Adipocyte (in vitro differentiated cells): Measurements from ENCODE around the gene POLE4.

Experiments used
- DNase-seq: peaks from one replicate; pipeline ENCODE4 v3.0.0-alpha.2; 2015; ENCODE audit warnings: low read depth
- H3K27me3 ChIP-seq: replicated peaks from 2 replicates; pipeline ENCODE4 v1.7.0; 2013; ENCODE audit warnings: mild to moderate bottlenecking, low read length, moderate library complexity; ENCODE audit not compliant: control insufficient read depth, insufficient read depth
- H3K36me3 ChIP-seq: 2 replicates; pipeline ENCODE4 v1.7.0; 2013; ENCODE audit warnings: low read length, mild to moderate bottlenecking, moderate library complexity; ENCODE audit not compliant: control insufficient read depth, insufficient read depth, severe bottlenecking
- H3K4me1 ChIP-seq: 2 replicates; pipeline ENCODE4 v1.7.0; 2013; ENCODE audit warnings: mild to moderate bottlenecking, low read length, moderate library complexity; ENCODE audit not compliant: control insufficient read depth, insufficient read depth
- H3K4me3 ChIP-seq: 2 replicates; pipeline ENCODE4 v1.7.0; 2013; ENCODE audit warnings: mild to moderate bottlenecking, low read length, moderate library complexity
- H3K9ac ChIP-seq: 2 replicates; pipeline ENCODE4 v1.7.0; 2013; ENCODE audit warnings: mild to moderate bottlenecking, low read length, moderate library complexity
- H3K9me3 ChIP-seq: 2 replicates; pipeline ENCODE4 v1.7.0; 2013; ENCODE audit warnings: mild to moderate bottlenecking, low read length, moderate library complexity; ENCODE audit not compliant: control insufficient read depth

The POLE4 gene

DNA sequence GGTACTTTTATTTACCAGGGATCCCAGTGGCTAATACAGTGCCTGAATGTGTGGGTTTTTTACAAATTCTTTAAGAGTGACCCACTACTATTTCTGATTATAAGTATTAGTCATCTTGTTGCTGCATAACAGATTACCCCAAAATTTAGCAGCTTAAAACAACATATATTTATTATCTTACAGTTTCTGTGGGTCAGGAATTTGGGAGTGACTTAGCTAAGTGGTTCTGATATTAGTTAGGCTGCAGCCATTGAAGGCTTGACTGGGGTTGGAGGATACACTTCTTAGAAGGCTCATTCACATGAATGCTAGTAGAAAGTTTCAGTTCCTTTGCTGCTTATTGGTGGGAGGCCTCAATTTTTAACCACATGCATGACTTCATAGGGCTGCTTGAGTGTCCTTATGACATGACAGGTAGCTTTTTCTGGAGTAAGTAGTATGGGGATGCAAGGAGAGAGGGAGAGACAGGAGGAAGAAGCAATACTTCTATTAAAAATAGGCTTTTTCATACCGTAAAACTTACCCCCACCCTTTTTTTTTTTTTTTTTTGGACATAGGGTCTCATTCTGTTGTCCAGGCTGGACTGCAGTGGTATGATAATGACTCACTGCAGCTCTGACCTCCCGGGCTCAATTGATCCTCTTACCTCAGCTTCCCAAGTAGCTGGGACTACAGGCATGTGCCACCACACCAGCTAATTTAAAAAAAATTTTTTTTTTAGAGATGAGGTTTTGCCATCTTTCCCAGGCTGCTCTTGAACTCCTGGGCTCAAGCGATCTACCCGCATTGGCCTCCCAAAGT, 13.3 kb upstream of the POLE4 start:
- Histone ChIP-seq H3K4me3 (no peak overlapping the region), H3K27me3 (no peaks in the 10 kb centered on the region), H3K9me3 (no peaks in the 10 kb centered on the region), H3K36me3 (no peaks in the 10 kb centered on the region), H3K9ac (no peak overlapping the region), H3K4me1 (peaks cover 3% of the 10 kb centered on the region)
- no peak for DNase-seq

DNA sequence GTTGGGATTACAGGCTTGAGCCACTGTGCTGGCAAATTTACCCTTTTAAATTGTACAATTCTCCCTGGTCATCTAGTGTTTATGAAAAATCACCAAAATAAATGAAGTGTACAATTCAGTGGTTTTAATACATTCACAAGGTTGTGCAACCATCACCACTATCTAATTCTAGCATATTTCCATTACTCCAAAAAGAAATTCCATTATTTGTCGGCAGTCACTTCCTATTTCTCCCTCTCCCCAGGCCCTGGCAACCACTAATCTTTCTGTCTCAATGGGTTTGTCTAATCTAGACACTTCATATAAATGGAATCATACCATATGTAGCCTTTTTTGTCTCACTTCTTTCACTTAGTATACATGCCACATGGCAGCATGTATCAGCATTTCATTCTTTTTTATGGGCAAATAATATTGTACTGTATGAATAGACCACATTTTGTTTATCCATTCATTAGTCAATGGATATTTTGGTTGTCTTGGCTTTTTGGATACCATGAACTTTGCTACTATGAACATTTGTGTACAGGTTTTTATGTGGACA, 12.6 kb upstream of the POLE4 start:
- Histone ChIP-seq H3K4me1 (peaks cover 3% of the 10 kb centered on the region), H3K9ac (no peak overlapping the region), H3K4me3 (no peak overlapping the region), H3K9me3 (peaks cover 4% of the 10 kb centered on the region), H3K36me3 (no peaks in the 10 kb centered on the region), H3K27me3 (no peaks in the 10 kb centered on the region)
- no peak for DNase-seq

DNA sequence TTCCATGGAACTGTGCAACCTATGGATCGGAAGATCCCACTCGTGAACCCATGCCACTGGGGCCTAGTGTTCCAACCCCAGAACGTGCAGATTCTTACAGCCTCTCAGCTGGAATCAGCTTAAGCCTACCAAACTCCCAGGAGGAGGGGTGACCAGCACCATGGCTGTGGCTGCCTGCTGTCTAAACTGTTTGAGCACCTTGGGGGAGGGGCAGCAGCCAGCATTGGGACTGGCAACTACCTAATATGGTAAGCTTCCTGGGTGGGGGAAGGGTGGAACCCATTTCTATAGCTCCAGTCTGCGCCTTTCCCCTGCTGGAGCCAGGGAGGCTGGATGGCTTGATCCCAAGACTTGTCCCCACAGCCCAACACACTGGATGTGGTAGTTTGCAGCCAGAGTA, 10.7 kb upstream of the POLE4 start:
- DNase-seq = no peak
- peaks cover 15% of the 10 kb centered on the region for H3K9me3 ChIP-seq
- H3K27me3 ChIP-seq = no peaks in the 10 kb centered on the region
- no peak overlapping the region for H3K9ac ChIP-seq
- peaks cover 3% of the 10 kb centered on the region for H3K4me1 ChIP-seq
- H3K36me3 ChIP-seq = no peaks in the 10 kb centered on the region
- no peak overlapping the region for H3K4me3 ChIP-seq

DNA sequence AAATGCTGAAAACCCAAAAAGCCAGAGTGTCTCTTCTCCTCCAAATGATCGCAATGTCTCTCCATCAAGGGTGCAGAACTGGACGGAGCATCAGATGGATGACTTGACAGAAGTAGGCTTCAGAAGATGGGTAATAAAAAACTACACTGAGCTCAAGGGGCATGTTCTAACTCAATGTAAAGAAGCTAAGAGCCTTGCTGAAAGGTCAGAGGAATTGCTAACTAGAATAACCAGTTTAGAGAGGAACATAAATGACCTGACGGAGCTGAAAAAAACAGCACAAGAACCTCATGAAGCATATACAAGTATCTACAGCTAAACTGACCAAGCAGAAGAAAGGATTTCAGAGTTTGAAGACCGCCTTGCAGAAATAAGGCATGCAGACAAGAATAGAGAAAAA, 9.7 kb upstream of the POLE4 start:
- H3K27me3 ChIP-seq = no peaks in the 10 kb centered on the region

DNA sequence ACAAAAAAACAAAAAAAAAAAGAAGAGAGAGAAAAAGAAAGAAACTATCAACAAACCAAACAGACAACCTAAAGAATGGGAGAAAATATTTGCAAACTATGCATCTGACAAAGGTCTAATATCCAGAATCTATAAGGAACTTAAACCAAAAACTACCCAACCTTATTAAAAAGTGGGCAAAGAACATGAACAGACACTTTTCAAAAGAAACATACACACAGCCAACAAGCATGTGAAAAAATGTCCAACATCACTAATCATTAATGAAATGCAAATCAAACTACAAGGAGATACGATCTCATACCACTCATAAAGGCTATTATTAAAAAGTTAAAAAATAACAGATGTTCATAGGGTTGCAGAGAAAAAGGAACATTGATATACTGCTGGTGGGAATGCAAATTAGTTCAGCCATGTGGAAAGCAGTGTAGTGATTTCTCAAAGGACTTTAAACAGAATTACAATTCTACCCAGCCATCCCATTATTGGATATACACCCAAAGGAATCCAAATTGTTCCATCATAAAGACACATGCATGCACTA, 7.2 kb upstream of the POLE4 start:
- Histone ChIP-seq H3K9ac (no peak overlapping the region), H3K4me1 (no peaks in the 10 kb centered on the region), H3K4me3 (no peak overlapping the region), H3K36me3 (no peaks in the 10 kb centered on the region), H3K9me3 (peaks cover 20% of the 10 kb centered on the region), H3K27me3 (no peaks in the 10 kb centered on the region)
- no peak for DNase-seq

More for the DNA sequence above, 9.7 kb upstream of the POLE4 start:
- Histone ChIP-seq H3K9me3 (peaks cover 20% of the 10 kb centered on the region), H3K4me3 (no peak overlapping the region), H3K4me1 (peaks cover 3% of the 10 kb centered on the region), H3K36me3 (no peaks in the 10 kb centered on the region), H3K9ac (no peak overlapping the region)
- DNase-seq = no peak

DNA sequence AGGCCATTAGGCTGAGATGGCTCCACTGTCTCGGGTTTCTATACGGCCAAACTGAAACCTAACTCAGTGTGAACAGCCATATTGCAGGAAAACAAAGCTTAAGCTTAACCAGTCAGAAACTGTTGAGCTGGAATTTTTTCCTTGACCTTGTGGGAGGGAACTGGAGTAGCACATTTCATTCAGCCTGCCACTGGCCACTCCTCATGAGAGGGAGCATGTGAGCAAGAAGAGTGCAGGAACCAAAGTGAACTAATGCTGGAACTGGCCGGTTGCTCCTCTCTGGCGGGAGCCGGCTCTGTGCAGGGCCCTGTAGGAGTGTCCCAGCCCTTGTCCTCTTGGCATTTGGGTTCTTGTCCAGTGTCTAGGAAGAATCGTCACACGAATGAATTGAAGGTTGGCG, 5.9 kb upstream of the POLE4 start:
- H3K9ac ChIP-seq = no peak overlapping the region
- peaks cover 20% of the 10 kb centered on the region for H3K9me3 ChIP-seq
- H3K36me3 ChIP-seq = no peaks in the 10 kb centered on the region
- H3K4me1 ChIP-seq = no peaks in the 10 kb centered on the region
- DNase-seq = no peak
- no peak overlapping the region for H3K4me3 ChIP-seq
- H3K27me3 ChIP-seq = no peaks in the 10 kb centered on the region

DNA sequence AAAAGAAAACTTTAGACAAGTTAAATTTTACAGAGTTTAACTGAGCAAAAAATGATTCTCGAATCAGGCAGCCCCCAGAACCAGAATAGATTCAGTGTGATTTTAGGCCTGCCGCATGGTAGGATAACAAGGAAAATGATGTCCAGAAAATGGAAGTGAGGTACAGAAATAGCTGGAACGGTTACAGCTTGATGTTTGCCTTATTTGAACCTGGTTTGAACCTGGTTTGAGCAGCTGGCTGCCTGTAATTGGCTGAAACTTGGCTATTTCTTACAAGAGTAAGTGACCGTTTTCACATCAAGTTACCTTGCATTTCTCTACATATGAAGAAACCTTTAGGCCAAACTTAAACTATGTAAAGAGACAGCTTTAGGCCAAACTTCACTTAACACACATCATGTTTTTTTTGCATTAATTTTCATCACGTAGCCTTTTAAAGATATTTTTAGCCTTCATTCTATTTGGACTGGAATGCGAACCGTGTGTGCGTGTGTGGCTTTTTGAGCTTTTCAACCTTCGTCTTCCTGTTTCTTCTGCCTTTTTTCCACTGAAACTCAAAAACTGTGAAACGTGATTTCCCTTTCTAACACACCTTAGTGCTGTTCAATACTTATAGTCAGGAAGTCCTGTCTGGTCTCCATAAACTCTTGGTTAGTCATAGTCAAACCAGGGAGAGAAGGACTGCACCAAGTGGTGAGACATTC, 4.5 kb upstream of the POLE4 start:
- Histone ChIP-seq H3K9ac (no peak overlapping the region), H3K4me3 (no peak overlapping the region), H3K36me3 (no peaks in the 10 kb centered on the region), H3K27me3 (no peaks in the 10 kb centered on the region), H3K4me1 (peaks cover 5% of the 10 kb centered on the region), H3K9me3 (peaks cover 20% of the 10 kb centered on the region)
- no peak for DNase-seq

DNA sequence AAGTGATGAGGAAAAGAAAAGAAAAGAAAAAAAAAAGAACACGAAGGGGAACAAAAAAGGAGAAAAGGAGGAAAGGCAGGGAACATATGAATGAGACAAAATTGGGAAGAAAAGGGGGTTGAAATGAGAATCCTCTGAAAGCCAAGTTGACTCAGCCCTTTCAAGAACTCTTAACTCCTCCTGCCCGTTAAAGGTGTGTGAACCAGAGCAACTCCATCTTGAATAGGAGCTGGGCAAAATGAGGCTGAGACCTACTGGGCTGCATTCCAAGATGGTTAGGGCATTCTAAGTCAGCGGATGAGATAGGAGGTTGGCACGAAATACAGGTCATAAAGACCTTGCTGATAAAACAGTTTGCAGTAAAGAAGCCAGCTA, 4.0 kb upstream of the POLE4 start:
- Histone ChIP-seq H3K9ac (no peak overlapping the region), H3K9me3 (peaks cover 20% of the 10 kb centered on the region), H3K36me3 (no peaks in the 10 kb centered on the region), H3K4me3 (no peak overlapping the region), H3K4me1 (peaks cover 10% of the 10 kb centered on the region), H3K27me3 (no peaks in the 10 kb centered on the region)
- no peak for DNase-seq

DNA sequence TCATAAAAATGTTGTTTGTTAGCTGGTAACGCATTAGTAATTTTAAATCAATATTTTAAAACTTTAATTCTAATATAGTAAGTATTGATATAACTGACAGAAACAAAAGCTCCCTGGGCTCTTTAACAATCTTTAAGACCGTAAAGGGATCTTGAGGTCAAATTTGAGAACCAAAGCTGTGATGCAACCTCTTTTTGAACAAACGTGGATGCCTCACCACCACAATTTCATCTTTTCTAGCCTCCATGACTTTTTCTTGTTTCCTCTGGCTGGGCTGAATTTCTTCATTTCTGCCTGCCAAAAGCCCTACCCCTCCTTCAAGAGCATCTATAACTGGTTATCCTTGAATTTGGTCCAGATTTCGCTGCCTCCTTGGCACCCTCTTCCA, 563 bp upstream of the POLE4 start:
- Histone ChIP-seq H3K4me3 (peak overlapping the region; percentile 84), H3K27me3 (no peaks in the 10 kb centered on the region), H3K36me3 (peaks cover 14% of the 10 kb centered on the region), H3K4me1 (peaks cover 10% of the 10 kb centered on the region), H3K9ac (peak overlapping the region; percentile 90), H3K9me3 (peaks cover 4% of the 10 kb centered on the region)
- peak; percentile 35 for DNase-seq

DNA sequence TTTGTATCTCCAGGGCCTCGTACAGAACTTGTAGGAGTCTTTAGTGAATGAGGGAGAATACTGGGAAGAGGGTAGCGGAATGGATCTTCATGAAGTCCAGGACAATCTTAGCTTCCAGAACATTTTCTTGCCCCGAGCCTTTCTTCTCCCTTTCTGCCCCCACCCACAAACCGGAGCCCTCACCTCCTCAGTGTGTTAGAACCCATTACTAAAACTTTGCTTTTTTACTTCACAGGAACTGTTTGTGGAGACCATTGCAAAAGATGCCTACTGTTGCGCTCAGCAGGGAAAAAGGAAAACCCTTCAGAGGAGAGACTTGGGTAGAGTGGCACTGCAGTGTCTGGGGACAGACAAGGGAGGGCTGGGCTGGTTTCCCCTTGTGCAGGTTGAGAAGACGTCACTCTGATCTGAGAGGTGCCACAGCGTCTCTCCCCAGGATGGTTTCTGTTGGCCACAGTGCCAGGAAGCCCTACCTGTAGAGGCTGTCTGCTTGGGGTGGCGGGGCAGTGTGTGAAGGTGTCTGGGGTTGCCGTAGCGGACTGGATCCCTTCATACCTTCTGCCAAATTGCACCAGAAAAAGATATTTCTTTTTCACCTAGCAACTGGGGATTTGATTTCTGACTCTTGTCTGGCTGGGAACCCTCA, 786 bp downstream of the POLE4 start:
- peaks cover 14% of the 10 kb centered on the region for H3K36me3 ChIP-seq
- no peak for DNase-seq
- peak overlapping the region; percentile 84 for H3K4me3 ChIP-seq
- H3K9ac ChIP-seq = peak overlapping the region; percentile 90
- H3K4me1 ChIP-seq = peaks cover 10% of the 10 kb centered on the region
- no peaks in the 10 kb centered on the region for H3K9me3 ChIP-seq
- H3K27me3 ChIP-seq = no peaks in the 10 kb centered on the region

DNA sequence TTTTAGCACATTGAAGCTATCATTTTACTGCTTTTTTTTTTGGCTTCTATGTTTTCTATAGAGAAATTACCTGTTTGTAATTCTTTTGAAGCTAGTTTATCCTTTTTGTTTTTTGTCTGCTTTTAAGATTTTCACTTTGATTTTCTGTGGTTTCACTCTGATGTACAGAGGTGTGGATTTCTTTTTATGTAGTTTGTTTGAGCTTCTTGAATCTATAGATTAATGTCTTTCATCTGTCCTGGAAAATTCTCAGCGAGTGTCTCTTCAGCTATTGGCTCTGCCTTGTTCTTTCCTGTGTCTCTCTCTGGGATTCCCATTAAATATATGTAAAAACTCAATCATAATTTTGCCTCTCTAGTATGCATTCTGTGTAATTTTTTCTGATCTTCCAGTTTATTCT, 8.4 kb downstream of the POLE4 start:
- no peaks in the 10 kb centered on the region for H3K27me3 ChIP-seq
- H3K4me1 ChIP-seq = no peaks in the 10 kb centered on the region
- H3K4me3 ChIP-seq = no peak overlapping the region
- DNase-seq = no peak
- no peak overlapping the region for H3K9ac ChIP-seq
- H3K9me3 ChIP-seq = peaks cover 6% of the 10 kb centered on the region
- peaks cover 33% of the 10 kb centered on the region for H3K36me3 ChIP-seq
